Activated CD8-positive, alpha-beta memory T cell treated with anti-CD3 and anti-CD28 coated beads, Interleukin-2, amount 50 U/mL, for 1 hour (primary cell): ENCODE measurements around the gene EFHD2.
"Not testable (repeated sequence)": the region's sequence is repeated elsewhere in the genome, so short reads cannot be mapped to it uniquely, and the experiment has no call there.

Experiments used
- DNase-seq: peaks from one replicate; pipeline ENCODE4 v3.0.0-alpha.2; 2020; ENCODE audit errors: extremely low read depth

The EFHD2 gene

DNA sequence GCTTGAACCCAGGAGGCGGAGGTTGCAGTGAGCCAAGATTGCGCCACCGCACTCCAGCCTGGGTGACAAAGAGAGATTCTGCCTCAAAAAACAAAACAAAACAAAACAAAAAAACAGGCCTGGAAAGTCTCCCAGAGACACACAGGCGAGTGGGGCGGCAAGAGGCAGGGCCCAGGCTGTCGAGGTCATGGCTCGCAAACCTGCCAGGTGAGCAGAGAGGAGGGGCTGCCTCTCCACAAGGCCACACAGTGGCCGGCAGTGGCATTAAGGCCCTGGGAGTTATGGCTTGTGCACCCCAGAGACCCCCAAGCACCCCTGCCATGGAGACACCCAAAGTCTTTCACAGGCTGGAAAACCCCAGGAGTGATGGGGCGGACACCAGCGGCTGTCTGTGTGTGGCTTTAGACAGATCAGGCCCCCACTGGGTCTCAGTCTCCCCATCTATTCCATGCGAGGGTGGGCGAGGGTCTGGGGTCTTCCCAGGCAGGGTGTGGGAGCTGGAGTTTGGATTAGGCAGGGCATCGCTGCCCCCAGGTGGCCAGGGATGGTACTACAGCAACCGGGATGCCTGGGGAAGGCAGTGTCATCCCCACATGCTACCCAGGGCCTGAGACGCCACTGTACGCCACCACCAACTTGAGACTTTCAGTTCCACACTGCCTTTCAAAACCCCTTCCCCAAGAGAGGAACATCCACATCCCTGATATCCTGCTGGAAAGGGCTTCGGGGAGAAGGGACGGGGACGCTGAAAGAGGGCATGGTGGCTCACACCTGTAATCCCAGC, 21.3 kb downstream of the EFHD2 start:
- no peak for DNase-seq

DNA sequence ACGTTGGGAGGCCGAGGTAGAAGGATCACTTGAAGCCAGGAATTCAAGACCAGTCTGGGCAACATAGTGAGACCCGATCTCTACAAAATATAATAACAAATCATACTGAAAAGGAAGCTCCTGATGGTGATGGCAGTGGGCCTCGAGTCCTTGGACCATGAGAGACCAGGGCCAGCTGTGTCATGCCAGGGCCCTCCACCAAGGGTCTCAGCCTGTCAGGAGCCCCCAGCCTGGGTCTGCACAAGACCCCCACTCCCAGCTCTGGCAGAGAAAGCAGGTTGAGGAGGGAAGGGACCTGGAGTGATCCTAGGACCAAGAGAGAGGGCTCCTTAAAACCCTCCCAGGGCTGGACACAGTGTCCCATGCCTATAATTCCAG, 21.9 kb downstream of the EFHD2 start:
- no peak for DNase-seq

DNA sequence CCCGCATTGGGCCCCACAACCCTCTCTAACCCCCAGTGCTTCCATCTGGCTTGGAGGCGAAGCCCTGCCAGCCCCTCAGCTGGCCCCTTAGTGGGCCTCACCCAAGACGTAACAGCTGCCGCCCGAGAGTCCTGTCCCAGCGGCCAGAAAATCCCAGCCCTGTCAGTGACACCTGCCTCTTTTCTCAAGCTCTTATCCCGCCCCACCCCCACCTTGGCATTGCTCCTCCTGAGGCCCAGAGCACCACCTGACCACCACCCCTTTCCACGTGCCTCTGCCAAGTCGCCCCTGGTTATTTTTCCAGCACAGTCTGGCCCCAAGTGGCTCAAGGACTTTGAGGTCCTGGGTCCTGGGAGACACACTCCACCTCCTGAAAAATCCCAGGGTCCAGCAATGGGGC, 22.6 kb downstream of the EFHD2 start:
- no peak for DNase-seq

DNA sequence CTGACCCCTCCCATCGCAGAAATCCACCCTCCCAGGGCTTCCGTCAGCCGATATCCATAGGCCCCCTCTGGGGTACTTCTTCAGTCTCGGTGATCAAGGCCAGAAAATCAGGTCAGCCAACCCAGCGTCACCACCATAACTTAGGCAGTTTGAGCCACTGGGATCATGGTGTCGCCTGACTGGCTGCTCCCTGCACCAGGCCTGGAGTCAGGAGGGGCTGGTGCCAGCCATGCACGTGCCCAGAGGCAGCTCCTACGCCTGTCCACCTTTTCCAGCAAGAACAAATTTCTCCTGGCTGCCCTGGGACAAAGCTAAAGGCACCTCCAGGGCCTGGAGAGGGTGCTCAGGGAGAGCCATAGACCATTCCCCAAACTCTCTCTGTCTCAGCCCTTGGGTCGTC, 23.8 kb downstream of the EFHD2 start:
- DNase-seq: no peak

DNA sequence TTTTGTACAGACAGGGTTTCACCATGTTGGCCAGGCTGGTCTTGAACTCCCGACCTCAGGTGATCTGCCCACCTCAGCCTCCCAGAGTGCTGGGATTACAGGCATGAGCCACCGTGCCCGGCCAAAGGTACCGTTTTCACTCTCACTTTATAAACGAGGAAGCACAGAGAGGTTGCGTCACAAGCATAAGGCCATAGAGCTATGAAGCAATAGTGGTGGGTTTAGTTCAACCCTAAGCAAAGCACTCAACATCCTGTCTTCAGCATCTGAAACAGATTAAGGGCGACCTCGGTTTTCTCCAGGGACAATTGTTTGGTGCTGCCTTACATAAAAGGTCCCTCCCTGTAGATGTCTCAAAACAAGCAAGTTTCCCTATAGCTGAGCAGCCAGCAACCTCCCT, 25.1 kb downstream of the EFHD2 start:
- not testable (repeated sequence) for DNase-seq

DNA sequence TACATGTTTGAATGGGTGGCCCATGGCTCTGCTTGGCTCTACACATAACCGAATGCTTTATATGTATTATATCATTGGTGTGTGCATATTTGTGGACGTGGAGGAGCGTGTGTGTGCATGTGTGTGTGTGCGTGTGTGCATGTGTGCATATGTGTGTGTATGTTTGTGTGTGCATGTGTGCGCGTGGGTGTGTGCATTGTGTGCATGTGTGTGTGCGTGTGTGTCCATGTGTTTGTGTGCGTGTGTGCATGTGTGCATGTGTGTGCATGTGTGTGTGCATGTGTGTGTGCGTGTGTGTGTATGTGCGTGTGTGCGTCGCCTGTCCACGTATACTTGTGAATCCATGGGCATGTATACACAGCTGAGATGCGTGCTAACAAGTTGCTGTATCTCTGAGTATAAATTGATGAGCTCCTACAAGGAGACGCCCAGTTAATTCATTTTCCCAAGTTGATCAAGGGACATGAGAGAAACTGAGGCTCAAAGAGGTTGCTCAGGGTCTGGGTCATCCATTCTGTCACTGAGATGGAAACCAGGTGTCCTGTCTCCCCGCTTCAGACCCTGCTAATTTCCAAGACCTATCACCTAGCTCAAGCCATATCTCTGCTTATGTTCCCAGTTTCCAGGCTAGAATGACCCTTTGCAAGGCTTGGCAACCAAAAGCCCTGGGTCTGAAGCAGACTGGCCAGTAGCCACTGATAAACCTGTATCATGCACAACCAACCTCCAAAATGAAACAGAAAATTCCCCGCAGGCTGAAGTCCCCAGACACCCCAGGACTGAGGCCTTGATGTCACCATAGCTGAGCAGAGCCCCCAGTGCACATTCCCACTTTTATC, 25.8 kb downstream of the EFHD2 start:
- DNase-seq: no peak

DNA sequence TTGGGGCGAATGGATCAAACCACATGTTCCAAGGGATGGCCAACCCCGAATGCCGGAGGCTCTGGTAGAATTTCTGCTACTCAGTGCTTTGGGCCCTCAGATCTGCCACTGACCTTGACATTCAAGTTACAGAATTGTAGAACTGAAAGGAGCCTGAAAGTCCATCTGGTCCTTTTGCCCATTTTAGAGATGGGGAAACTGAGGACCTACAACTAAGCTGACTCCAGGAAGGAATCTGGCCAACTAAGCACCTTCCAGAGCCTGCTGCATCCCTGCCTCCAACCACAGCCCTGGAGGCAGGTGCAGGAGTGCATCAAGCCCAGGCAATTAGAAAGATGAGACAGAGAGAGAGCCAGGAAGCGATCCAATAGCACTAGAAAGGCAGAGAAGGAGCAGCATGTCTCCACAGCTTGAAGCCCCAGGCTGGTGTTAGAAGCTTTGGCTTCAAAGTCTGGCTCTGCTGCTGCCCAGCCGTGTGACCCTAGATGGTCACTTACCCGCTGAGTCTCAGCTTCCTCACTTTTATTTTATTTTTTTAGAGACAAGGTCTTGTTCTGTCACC, 27.3 kb downstream of the EFHD2 start:
- no peak for DNase-seq

DNA sequence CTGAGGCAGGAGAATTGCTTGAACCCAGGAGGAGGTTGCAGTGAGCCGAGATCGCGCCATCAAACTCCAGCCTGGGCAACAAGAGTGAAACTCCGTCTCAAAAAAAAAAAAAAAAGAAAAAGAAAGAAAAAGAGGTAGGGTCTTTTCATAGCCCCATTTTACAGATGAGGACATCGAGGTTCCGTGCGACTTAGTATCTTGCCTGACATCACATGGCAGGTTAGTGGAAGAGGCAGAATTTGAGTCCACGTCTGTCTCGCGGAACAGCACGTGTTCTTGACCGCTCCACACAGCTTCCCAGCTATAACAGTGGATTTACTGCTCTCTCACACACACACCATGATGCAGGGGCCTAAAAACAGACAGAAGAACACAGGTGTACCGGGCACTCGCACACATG, 29.6 kb downstream of the EFHD2 start:
- DNase-seq: no peak

DNA sequence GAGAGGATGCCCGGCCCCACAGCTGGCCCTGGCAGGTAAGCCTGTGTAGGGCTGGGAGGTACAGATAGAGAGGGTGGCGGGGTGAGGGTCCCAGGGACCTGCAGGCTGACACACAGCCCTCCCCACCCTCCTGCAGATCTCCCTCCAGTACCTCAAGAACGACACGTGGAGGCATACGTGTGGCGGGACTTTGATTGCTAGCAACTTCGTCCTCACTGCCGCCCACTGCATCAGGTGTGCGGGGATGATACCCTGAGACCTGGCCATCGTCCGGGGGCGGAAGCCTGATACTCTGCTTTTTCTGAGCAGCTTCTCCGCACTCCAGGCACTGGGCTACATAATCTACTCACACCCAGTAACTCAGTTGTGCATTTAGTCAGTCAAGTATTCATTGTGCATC, 30.7 kb downstream of the EFHD2 start:
- no peak for DNase-seq

DNA sequence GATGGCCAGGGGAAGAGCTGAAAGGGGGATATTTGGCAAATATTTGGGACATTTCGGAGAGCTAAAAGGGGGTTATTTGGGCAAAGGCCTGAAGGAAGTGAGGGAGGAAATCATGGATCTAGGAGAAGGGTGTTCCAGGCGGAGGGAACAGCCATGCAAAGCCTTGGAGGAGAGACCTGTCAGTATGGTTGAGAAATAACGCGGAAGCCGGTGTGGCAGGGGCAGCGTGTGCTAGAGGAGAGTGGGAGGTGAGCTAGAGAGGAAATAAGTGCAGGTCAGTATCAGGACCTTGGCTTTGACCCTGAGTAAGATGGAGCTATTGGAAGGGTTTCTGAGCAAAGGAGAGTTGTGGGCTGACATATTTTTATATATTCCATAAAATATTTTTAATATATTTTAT, 31.6 kb downstream of the EFHD2 start:
- no peak for DNase-seq

DNA sequence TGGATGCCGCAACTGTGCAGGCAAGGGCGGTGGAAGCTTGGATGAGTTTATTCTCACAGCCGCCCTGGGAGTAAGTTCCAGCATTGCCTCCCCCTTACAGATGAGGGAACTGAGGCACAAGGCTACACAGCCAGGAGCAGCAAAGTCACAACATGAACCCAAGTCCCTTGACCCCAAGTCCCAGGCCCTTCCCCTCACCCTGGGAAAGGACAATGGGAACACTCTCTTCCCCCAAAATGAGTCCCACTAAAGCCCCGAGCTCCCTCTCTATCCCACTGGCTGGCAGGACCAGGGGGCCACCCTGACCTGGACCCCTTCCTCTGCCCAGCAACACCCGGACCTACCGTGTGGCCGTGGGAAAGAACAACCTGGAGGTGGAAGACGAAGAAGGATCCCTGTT, 32.4 kb downstream of the EFHD2 start:
- no peak for DNase-seq

DNA sequence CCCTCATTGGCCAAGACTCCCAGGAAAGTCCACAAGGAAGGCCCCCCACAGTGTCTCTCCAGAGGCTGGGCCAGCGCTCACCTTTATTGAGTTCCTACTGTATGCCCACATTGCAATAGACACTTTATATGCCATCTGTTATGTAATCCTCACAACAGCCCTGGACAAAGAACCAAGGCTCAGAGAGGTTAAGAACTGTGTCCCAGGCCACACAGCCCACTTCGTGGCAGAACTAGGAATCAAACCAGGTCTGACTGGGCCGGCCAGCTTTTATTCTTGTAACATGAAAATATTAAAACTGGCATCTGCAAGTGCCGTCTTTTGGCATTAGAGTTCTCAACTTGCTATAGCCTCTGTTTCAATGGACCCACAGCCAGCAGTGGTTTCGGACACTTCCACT, 33.1 kb downstream of the EFHD2 start:
- no peak for DNase-seq

DNA sequence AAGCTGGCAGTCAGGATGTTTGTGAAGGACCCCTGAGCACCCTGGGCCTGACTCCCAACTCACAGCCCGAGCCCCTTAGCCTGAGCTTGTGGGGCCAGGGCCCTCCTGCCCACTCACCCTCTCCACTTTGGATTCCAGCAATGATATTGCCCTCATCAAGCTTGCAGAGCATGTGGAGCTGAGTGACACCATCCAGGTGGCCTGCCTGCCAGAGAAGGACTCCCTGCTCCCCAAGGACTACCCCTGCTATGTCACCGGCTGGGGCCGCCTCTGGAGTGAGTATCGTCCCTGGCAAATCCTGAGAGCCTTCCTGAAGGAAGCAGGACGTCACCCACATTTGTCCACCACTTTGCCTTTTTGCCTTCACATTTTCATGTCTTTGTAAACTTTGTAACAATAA, 33.6 kb downstream of the EFHD2 start:
- DNase-seq: no peak

DNA sequence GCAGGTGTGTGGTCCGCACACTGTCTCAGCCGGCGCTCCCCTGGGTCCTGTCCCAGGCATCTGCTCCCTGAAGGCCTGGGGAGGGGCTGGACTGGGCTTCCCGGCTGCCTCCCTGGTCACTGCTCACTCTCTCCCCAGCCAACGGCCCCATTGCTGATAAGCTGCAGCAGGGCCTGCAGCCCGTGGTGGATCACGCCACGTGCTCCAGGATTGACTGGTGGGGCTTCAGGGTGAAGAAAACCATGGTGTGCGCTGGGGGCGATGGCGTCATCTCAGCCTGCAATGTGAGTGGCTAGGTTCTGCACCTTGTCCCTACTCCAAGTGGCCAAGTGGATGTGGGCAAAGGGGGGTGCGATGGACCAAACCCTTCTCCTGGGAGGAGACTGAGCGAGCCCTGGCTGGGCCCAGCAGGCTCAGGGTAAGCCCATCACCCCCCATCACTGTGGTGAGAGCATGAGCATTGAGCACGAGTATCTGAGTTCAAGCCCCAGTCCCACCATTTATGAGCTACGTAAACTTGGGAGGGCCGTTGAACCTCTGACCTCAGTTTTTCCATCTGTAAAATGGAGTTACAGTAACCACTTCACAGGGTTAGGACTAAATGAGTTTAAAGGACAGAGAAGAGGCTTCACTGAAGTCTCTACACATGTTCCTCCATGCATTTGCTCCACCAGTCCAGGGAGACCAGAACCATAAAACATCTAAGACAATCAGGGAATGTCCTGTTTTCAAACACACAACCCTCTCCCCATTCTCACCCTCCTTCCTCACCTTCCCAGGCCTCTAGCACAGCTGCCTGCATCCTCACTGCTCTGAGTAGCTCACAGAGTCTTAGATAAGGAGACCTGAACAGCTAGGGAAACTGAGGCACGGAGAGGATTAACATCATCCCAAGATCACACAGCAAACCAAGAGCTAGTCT, 35.0 kb downstream of the EFHD2 start:
- no peak for DNase-seq

DNA sequence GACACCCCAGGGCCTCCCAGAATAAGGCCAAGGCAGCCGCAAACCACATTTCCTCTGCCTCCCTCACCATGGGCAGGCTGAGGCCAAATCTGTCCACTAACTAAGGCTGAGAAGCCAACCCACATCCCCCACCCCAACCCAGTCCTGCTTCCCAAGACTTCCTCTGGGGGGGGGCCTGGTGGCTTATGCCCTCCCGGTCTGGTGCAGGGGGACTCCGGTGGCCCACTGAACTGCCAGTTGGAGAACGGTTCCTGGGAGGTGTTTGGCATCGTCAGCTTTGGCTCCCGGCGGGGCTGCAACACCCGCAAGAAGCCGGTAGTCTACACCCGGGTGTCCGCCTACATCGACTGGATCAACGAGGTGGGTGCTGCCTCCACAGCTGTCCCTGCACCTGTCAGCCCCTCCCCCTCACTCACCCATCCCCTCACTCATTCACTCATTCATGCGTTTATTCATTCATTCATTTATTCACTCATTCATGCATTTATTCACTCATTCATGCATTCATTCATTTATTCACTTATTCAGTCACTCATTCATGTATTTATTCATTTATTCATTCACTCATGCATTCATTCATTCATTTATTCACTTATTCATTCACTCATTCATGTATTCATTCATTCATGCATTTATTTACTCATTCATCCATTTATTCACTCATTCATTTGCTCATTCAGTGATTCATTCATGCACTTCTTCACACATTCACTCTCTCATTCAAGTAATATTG, 35.9 kb downstream of the EFHD2 start:
- no peak for DNase-seq

DNA sequence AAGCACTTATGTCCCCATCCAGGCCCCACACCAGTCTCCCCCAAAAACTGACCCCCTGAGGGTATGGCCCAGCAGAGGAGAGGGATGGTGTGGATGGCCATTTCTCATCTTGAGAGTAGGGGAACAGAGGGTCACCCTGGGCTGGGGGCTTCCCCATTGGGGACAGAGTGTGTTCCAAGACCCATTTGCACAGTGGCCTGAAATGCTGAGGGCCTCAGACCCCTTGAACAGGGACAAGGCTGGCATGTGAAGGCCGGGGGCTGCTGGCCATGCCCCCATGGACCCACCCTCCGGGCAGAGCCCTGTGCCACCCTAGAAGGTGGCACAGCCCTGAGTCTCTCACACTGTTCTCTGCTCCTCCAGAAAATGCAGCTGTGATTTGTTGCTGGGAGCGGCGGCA, 36.5 kb downstream of the EFHD2 start:
- DNase-seq: no peak

DNA sequence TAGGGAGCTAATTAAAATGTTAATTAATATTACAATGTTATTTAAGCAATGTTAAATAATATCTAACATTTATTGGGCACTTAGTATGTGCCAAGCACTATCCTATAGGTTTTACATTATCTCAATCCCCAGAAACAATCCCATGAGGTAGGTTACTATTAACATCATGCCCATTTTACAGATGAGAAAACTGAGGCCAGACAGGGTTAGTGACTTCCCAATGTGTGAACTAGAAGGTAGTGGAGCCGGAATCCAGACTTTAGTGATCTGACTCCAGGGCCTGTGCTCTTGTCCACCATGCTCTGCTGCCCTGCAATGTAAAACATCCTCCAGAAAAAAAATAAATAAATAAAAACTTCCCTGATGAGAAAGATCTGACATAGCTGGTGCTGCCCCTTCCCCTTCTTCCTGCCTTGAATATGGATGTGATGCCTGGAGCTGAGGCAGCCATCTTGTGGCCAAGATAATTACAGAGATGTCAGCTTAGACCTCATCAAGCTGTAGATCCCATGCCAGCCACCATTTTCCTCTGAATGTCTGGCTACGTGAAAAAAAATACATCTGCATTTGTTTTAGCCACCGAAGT, 39.3 kb downstream of the EFHD2 start:
- DNase-seq: no peak

DNA sequence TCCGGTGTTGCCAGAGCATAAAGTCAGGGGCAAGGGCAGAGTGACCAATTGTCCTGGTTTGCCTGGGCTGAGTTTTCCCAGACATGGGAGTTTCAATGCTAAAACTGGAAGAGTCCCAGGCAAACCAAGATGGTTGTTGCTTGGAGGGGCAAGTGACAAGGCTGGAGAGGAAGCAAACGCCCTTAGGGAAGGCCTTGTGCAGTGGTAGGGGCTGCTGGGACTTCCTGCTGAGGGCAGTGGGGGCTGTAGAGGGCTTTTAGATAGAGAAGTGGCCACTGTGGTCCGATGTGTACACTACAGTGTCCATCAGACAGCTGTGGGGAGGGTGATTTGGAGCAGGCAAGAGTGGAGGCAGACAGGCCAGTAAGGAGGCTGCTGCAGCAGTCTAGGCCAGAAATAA, 39.9 kb downstream of the EFHD2 start:
- no peak for DNase-seq

DNA sequence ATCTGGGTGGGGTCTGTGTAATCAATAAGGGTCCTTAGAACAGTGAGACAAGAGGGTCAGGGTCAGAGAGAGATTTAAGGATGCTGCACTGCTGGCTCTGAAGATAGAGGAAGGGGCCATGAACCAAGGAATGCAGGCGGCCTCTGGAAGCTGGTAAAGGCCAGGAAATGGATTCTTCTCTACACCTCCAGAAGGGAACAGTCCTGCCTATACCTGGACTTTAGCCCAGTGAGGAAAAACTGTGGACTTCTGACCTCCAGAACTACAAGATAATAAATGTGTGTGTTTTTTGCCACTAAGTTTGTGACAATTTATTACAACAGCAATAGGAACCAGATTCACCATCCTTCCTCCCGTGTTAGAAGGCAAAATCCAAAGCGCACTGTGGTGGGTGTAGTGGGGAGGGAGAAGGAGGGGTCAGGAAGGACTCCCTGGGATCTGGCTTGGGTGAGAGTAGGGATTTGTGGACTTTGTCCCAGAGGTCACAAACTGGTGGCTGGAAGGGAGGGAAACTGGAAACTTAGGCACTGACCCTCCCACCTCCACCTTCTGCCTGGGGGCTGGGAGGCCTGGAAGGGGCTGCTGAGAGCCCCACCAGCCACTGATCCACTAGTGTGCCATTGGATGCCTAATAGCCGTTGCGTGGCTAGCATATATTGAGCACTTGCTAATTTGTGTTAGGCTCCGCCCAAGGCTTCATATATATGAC, 41.5 kb downstream of the EFHD2 start:
- no peak for DNase-seq

DNA sequence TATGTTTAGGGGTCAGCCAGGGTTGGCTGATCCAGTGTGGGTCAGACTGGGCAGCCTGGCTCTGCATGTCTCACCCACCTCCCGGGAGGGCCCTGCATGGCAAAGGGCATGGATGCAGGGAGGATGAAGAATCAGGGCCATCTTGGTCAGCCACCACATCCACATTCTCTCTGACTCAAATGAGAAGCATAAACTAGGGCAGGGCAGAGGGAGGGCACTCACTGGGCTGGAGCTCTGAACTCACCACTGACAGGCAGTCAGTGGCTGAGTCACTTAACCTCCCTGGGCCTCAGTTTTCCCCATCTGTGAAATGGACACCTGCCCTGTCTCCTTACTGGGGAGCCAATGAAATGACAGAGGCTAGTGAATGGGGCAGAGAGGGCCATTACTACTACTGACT, 42.5 kb downstream of the EFHD2 start:
- DNase-seq: no peak
